CD4-positive, alpha-beta T cell treated with Interleukin-17A for 4 hours (primary cell): ENCODE results near the gene MNDA.
"Not testable (repeated sequence)": the region's sequence is repeated elsewhere in the genome, so short reads cannot be mapped to it uniquely, and the experiment has no call there.

Source experiments
- DNase-seq: peaks from one replicate; pipeline ENCODE4 v3.0.0-alpha.2; 2020; ENCODE audit warnings: mixed read lengths

Gene MNDA

GRCh38 chr1:158839566-158839965 is 8.4 kb downstream of the MNDA start:
- no peak for DNase-seq

DNA sequence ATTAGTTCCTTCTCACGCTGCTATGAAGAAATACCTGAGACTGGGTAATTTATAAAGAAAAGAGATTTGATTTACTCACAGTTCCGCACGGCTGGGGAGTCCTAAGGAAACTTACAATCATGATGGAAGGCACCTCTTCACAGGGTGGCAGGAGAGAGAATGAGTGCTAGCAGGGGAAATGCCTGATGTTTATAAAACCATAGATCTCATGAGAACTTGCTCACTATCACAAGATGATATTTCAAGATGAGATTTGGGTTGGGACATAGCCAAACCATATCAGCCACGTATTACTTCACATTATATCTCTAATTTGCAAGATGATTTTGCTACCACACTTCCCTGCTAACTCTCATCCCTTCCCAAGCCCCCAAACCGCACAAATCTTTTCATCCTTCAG is 9.1 kb downstream of the MNDA start:
- DNase-seq = no peak

GRCh38 chr1:158864595-158864994 is 33.4 kb downstream of the MNDA start:
- DNase-seq = no peak

DNA sequence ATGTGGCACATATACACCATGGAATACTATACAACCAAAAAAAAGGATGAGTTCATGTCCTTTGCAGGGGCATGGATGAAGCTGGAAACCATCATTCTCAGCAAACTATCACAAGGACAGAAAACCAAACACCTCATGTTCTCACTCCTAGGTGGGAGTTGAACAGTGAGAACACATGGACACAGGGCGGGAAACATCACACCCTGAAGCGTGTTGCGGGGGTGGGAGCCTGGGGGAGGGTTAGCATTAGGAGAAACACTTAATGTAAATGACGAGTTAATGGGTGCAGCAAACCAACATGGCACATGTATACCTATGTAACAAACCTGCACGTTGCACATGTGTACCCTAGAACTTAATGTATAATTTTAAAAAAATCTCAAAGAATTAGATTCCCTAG is 39.3 kb downstream of the MNDA start:
- DNase-seq = not testable (repeated sequence)

GRCh38 chr1:158873141-158873540 is 42.0 kb downstream of the MNDA start:
- DNase-seq = no peak

GRCh38 chr1:158893654-158894053 is 62.5 kb downstream of the MNDA start:
- no peak for DNase-seq

- DNase-seq = no peak
These were observed 67.6 kb downstream of the MNDA start for GRCh38 chr1:158898722-158899121.
